Endodermal cell (in vitro differentiated cells): ENCODE data around the gene KLF15. TPM values are rescaled to one million over a fixed set of nuclear protein-coding genes. Genes with fewer than 3 reads are reported as not detected.

Source experiments
- DNase-seq: peaks from one replicate; pipeline ENCODE4 v3.0.0-alpha.2; 2017
- H3K27ac ChIP-seq: 2 replicates; pipeline ENCODE4 v1.5.1; 2013; ENCODE audit warnings: mild to moderate bottlenecking, low read depth, low read length, moderate library complexity
- H3K27me3 ChIP-seq: 2 replicates; pipeline ENCODE4 v1.6.1; 2013; ENCODE audit warnings: mild to moderate bottlenecking, low read length, moderate library complexity; ENCODE audit not compliant: insufficient read depth, control insufficient read depth, poor library complexity, severe bottlenecking
- H3K36me3 ChIP-seq: 2 replicates; pipeline ENCODE4 v1.7.0; 2013; ENCODE audit warnings: mild to moderate bottlenecking, low read length, moderate library complexity; ENCODE audit not compliant: control insufficient read depth, insufficient read depth
- H3K4me1 ChIP-seq: one replicate; pipeline ENCODE4 v1.7.0; 2013; ENCODE audit warnings: low read length; ENCODE audit not compliant: control insufficient read depth, insufficient read depth
- H3K4me3 ChIP-seq: 2 replicates; pipeline ENCODE4 v1.5.1; 2013; ENCODE audit warnings: mild to moderate bottlenecking, low read length, moderate library complexity
- H3K9ac ChIP-seq: 2 replicates; pipeline ENCODE4 v1.6.1; 2013; ENCODE audit warnings: mild to moderate bottlenecking, low read length, moderate library complexity; ENCODE audit not compliant: poor library complexity, severe bottlenecking; ENCODE audit errors: extremely low read depth
- H3K9me3 ChIP-seq: 2 replicates; pipeline ENCODE4 v1.6.1; 2013; ENCODE audit warnings: mild to moderate bottlenecking, low read length, moderate library complexity; ENCODE audit not compliant: control insufficient read depth
- H3K27ac Mint-ChIP-seq: 2 replicates; pipeline ENCODE4 v1.8.0; 2020; ENCODE audit warnings: mixed read lengths
- H3K27me3 Mint-ChIP-seq: 2 replicates; pipeline ENCODE4 v1.8.0; 2021; ENCODE audit warnings: mild to moderate bottlenecking, mixed read lengths; ENCODE audit not compliant: insufficient read depth
- H3K36me3 Mint-ChIP-seq: 2 replicates; pipeline ENCODE4 v1.8.0; 2020; ENCODE audit warnings: low read depth, mixed read lengths
- H3K4me1 Mint-ChIP-seq: 2 replicates; pipeline ENCODE4 v1.8.0; 2020; ENCODE audit warnings: mixed read lengths
- H3K4me3 Mint-ChIP-seq: 2 replicates; pipeline ENCODE4 v1.8.0; 2020; ENCODE audit warnings: mild to moderate bottlenecking, moderate library complexity, mixed read lengths
- H3K9me3 Mint-ChIP-seq: 2 replicates; pipeline ENCODE4 v1.8.0; 2020; ENCODE audit warnings: mild to moderate bottlenecking, mixed read lengths
- WGBS, 2 experiments: methylation state at CpG; one replicate each; pipeline versions ENCODE4 v1.1.5 to v1.1.7; 2013; ENCODE audit warnings: missing lambda C conversion rate in 2 of 2, mixed read lengths in 1 of 2; ENCODE audit not compliant: insufficient coverage in 1 of 2, insufficient read length in 1 of 2; 5-methylcytosine and 5-hydroxymethylcytosine counted together
- total RNA-seq, 2 donors: library from RNA; stranded (reverse); fragmentation: NEBNext Ultra II Directional in 1 of 2; extraction: Animal tissue kit (Norgen Biotek cat#: 25700) in 1 of 2; gene quantifications; 2 replicates in 1 of 2; 3 replicates in 1 of 2; pipeline ENCODE4 v1.2.1, GENCODE V29; 2021
- TF ChIP-seq, protein P1 (sequence below): fragments of 200-600 bp; sonication (generic); conservative IDR thresholded peaks from 2 replicates; pipeline ENCODE4 v1.5.0; 2021; ENCODE audit warnings: antibody characterized with exemption, mild to moderate bottlenecking

The KLF15 gene
- total RNA-seq, 2 donors from 2014 or later: 20.7 to 31.1 TPM

DNA sequence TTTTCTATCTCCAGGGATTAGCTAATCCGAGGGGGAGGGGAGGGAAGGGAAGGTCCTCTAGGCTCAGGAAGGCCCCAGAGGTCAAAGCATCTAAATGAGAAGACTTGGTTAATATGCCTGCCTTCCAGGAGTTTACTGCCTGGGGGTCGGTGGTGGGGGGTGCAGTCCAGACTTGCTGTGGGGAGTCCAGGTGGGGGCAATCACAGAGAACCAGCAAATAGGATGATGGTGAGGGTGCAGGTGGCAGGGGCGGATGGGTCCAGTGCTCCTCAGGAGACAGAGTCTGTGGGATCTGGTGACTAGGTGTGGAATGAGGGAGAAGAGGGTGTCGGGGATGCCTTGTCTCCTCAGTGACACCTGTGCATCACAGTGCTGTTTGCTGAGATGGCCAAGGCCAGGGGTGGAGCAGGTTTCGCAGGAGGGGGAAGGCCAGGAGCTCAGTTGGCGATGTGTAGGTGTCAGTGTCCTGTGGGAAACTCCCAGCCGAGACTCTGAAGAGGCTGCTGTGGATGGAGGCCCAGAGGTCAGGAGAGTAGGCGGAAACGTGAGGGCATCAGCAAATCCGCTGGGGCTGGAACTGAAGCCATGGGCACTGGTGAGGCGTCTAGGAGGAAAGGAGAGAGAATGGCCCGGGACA, 45.6 kb upstream of the KLF15 start:
- Histone ChIP-seq H3K9ac (no peak overlapping the region), H3K4me3 (no peak overlapping the region), H3K36me3 (no peaks in the 10 kb centered on the region), H3K4me1 (no peaks in the 10 kb centered on the region), H3K9me3 (no peaks in the 10 kb centered on the region), H3K27me3 (no peaks in the 10 kb centered on the region), H3K27ac (no peak overlapping the region)
- Mint-ChIP-seq H3K36me3 (no peaks in the 10 kb centered on the region), H3K4me1 (no peaks in the 10 kb centered on the region), H3K9me3 (no peaks in the 10 kb centered on the region), H3K27ac (no peak overlapping the region), H3K27me3 (peaks cover 2% of the 10 kb centered on the region), H3K4me3 (no peak overlapping the region)
- 90 to 97% methylated on average over 6 to 12 of the region's 12 CpGs for WGBS, 2 experiments
- no peak for DNase-seq
- TF ChIP-seq, protein P1, sequence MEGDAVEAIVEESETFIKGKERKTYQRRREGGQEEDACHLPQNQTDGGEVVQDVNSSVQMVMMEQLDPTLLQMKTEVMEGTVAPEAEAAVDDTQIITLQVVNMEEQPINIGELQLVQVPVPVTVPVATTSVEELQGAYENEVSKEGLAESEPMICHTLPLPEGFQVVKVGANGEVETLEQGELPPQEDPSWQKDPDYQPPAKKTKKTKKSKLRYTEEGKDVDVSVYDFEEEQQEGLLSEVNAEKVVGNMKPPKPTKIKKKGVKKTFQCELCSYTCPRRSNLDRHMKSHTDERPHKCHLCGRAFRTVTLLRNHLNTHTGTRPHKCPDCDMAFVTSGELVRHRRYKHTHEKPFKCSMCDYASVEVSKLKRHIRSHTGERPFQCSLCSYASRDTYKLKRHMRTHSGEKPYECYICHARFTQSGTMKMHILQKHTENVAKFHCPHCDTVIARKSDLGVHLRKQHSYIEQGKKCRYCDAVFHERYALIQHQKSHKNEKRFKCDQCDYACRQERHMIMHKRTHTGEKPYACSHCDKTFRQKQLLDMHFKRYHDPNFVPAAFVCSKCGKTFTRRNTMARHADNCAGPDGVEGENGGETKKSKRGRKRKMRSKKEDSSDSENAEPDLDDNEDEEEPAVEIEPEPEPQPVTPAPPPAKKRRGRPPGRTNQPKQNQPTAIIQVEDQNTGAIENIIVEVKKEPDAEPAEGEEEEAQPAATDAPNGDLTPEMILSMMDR: no peak

DNA sequence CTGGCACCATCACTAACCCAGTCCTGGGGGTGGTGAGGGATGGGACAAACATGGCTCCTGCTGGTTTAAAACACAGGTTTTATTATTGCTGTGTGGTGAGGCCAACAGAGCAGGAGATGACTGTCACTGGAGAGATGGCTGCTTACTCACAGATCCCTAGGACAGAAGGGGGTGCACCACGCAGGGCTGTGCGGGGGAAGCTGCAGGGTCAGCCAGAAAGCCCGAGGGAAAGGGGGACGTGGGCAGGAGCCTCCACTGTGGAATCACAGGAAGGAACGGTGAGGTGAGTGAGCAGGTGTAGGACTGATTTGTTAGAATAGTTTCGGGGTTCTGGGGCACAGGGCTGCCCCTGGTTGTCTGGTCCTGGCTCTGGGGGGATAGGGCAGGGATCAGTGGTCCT, 45.0 kb upstream of the KLF15 start:
- H3K9ac ChIP-seq: no peak overlapping the region
- H3K27me3 ChIP-seq: no peaks in the 10 kb centered on the region
- WGBS, 2 experiments: 86 to 96% methylated on average over 3 to 6 of the region's 6 CpGs
- Mint-ChIP-seq H3K27ac (no peak overlapping the region), H3K4me1 (no peaks in the 10 kb centered on the region), H3K27me3 (peaks cover 2% of the 10 kb centered on the region), H3K4me3 (no peak overlapping the region), H3K9me3 (no peaks in the 10 kb centered on the region), H3K36me3 (no peaks in the 10 kb centered on the region)
- no peak overlapping the region for H3K4me3 ChIP-seq
- DNase-seq: no peak
- TF ChIP-seq, protein P1: no peak
- no peaks in the 10 kb centered on the region for H3K36me3 ChIP-seq
- no peaks in the 10 kb centered on the region for H3K4me1 ChIP-seq
- H3K9me3 ChIP-seq: no peaks in the 10 kb centered on the region
- H3K27ac ChIP-seq: no peak overlapping the region

DNA sequence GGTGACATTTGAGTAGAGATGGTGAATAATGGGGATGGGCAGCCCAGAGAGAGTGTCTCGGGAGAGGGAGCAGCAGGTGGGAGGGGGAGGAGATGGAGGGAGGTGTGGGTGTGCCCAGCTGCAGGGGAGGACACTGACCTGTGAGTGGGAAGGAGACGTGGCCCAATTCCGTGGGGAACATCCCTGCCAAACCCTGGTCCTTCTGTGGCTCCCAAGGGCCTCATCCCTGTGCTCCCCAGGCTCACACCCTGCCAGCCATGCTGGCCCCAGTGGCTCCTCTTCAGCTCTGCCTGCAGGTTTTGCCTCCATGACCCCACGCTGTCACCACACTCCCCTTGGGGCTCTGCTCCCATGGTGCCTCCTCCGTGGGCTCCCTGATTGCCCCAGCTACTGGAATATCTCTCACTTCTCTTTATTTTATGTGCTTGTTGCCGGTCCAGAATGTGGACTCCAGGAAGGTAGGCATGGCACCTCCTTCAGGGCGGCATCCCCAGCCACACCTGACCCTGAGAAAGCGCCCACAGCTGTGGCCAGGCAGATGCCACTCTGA, 44.5 kb upstream of the KLF15 start:
- peaks cover 3% of the 10 kb centered on the region for H3K27me3 Mint-ChIP-seq
- no peak overlapping the region for H3K4me3 Mint-ChIP-seq
- no peaks in the 10 kb centered on the region for H3K36me3 ChIP-seq
- no peak overlapping the region for H3K27ac Mint-ChIP-seq
- H3K9me3 Mint-ChIP-seq: no peaks in the 10 kb centered on the region
- no peak overlapping the region for H3K9ac ChIP-seq
- TF ChIP-seq, protein P1: no peak
- no peak overlapping the region for H3K4me3 ChIP-seq
- no peak overlapping the region for H3K27ac ChIP-seq
- WGBS, 2 experiments: 79 to 82% methylated on average over 6 to 8 of the region's 8 CpGs
- no peak for DNase-seq
- no peaks in the 10 kb centered on the region for H3K36me3 Mint-ChIP-seq
- H3K4me1 Mint-ChIP-seq: no peaks in the 10 kb centered on the region
- no peaks in the 10 kb centered on the region for H3K4me1 ChIP-seq
- H3K27me3 ChIP-seq: no peaks in the 10 kb centered on the region
- H3K9me3 ChIP-seq: no peaks in the 10 kb centered on the region
